Lower lobe of right lung (tissue), 2 donors: ENCODE data around the gene CACNA1E. TPM values are rescaled to one million over a fixed set of nuclear protein-coding genes. Genes with fewer than 3 reads are reported as not detected.

Experiments used
- ATAC-seq, 2 donors: fragments of 200-7000 bp; cut with Tn5 transposase; one replicate each; pipeline ENCODE4 v1.9.1; 2020 to 2022; ENCODE audit warnings: mild to moderate bottlenecking in 2 of 2, moderate library complexity in 2 of 2
- DNase-seq: peaks from one replicate; pipeline ENCODE4 v3.0.0-alpha.2; 2020
- H3K27ac ChIP-seq: fragments of 200-600 bp; one replicate; pipeline ENCODE4 v1.8.0; 2022
- H3K27me3 ChIP-seq: fragments of 200-600 bp; one replicate; pipeline ENCODE4 v1.8.0; 2022; ENCODE audit warnings: low read depth
- H3K36me3 ChIP-seq: fragments of 200-600 bp; one replicate; pipeline ENCODE4 v1.8.0; 2022; ENCODE audit warnings: mild to moderate bottlenecking
- H3K4me1 ChIP-seq: fragments of 200-600 bp; one replicate; pipeline ENCODE4 v1.8.0; 2022
- H3K4me3 ChIP-seq: fragments of 200-600 bp; one replicate; pipeline ENCODE4 v1.8.0; 2022; ENCODE audit warnings: mild to moderate bottlenecking
- H3K9me3 ChIP-seq: fragments of 200-600 bp; one replicate; pipeline ENCODE4 v1.8.0; 2022
- intact Hi-C: fragments of 100-400 bp; cut with DNase I; formaldehyde crosslinking; loops from one replicate; pipeline ENCODE4 v1.11.0; 2022
- total RNA-seq: library from RNA; stranded (reverse); fragmentation: NEBNext Ultra II Directional; extraction: Animal tissue kit (Norgen Biotek cat#: 25700); gene quantifications from one replicate; pipeline ENCODE4 v1.2.1, GENCODE V29; 2021
- TF ChIP-seq, protein P1 (sequence below): fragments of 200-600 bp; IDR thresholded peaks from one replicate; pipeline ENCODE4 v1.8.0; 2022; ENCODE audit warnings: antibody characterized with exemption, mild to moderate bottlenecking
- donor health status: DM: no; HTN: yes; CAD: no; lungs with severe emphysema.

CACNA1E gene
- total RNA-seq, 1 donor from 2014 or later: 0.27 TPM

DNA sequence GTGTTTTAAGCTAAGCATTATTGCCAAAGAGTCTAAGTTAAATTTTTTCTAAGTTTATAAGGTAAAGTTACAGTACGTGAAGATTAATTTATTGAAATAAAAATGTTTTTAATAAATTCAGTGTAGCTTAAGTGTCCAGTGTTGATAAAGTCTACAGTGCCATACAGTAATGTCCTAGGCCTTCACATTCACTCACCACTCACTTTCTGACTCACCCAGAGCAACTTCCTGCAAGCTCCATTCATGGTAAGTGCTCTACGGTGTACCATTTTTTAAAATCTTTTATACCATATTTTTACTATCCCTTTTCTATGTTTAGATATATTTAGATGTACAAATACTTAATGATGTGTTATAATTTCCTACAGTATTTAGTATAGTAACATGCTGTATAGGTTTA, 173.2 kb downstream of the CACNA1E start:
- TF ChIP-seq, protein P1, sequence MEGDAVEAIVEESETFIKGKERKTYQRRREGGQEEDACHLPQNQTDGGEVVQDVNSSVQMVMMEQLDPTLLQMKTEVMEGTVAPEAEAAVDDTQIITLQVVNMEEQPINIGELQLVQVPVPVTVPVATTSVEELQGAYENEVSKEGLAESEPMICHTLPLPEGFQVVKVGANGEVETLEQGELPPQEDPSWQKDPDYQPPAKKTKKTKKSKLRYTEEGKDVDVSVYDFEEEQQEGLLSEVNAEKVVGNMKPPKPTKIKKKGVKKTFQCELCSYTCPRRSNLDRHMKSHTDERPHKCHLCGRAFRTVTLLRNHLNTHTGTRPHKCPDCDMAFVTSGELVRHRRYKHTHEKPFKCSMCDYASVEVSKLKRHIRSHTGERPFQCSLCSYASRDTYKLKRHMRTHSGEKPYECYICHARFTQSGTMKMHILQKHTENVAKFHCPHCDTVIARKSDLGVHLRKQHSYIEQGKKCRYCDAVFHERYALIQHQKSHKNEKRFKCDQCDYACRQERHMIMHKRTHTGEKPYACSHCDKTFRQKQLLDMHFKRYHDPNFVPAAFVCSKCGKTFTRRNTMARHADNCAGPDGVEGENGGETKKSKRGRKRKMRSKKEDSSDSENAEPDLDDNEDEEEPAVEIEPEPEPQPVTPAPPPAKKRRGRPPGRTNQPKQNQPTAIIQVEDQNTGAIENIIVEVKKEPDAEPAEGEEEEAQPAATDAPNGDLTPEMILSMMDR: no peak
- no peak for ATAC-seq
- no peak overlapping the region for H3K4me3 ChIP-seq
- intact Hi-C loops: no loop called here
- no peak overlapping the region for H3K27ac ChIP-seq
- H3K27me3 ChIP-seq: no peaks in the 10 kb centered on the region
- DNase-seq: no peak
- no peaks in the 10 kb centered on the region for H3K36me3 ChIP-seq
- H3K4me1 ChIP-seq: no peaks in the 10 kb centered on the region
- H3K9me3 ChIP-seq: no peaks in the 10 kb centered on the region

DNA sequence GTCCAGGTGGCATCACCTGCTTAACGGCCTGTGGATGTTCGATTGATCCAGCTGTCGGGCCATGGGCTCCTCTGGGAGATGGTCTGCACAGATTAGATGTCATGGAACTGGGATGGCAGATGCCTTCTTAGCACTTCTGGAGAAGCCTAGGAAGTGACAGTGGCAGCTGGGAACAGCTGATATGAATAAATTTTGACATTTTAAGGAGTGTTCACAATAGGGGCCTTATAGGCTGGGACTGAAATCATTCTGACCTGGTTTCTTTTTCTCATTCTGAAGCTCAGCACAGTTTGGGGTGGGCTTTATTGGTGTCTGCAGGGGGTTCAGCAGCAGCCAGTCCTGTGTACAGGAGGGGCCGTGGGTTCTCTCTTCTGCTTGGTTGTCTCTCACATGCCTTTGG, 175.3 kb downstream of the CACNA1E start:
- Histone ChIP-seq H3K36me3 (no peaks in the 10 kb centered on the region), H3K27ac (no peak overlapping the region), H3K4me1 (no peaks in the 10 kb centered on the region), H3K4me3 (no peak overlapping the region), H3K9me3 (no peaks in the 10 kb centered on the region), H3K27me3 (no peaks in the 10 kb centered on the region)
- TF ChIP-seq, protein P1: no peak
- intact Hi-C loops: no loop called here
- no peak for DNase-seq
- no peak for ATAC-seq

DNA sequence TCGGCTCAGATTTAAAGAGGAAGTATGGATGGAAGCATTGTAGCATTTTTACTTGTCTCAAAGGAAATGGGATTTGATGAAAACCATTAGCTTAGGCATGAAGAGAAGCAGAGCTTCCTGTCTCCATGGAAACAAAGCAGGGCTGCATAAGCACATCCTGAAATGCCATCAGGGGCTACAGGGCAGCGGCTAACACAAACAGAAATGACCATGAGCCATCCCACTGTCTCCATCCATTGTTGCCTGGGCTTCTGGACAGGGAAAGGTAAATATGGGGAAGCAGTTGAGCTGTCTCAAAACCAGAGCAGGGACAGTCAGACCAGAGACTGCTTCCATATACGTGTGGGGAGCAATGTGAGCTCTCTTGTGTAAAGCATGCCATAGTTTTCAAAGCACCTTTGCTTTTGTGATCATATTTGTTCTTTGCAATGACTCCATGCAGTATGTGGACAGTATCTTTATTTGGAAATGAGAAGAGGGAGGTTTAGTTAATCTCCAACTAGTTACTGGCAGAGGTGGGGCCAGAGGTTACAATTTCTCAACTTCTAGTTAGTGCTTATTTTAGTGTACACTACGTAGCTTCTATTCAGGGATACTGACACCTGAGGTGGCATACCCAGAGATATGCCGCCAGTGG, 176.1 kb downstream of the CACNA1E start:
- ATAC-seq: no peak
- H3K27ac ChIP-seq: no peak overlapping the region
- DNase-seq: no peak
- TF ChIP-seq, protein P1: no peak
- H3K36me3 ChIP-seq: no peaks in the 10 kb centered on the region
- H3K27me3 ChIP-seq: peaks cover 2% of the 10 kb centered on the region
- no peak overlapping the region for H3K4me3 ChIP-seq
- no peaks in the 10 kb centered on the region for H3K4me1 ChIP-seq
- H3K9me3 ChIP-seq: no peaks in the 10 kb centered on the region
- intact Hi-C loops: no loop called here

DNA sequence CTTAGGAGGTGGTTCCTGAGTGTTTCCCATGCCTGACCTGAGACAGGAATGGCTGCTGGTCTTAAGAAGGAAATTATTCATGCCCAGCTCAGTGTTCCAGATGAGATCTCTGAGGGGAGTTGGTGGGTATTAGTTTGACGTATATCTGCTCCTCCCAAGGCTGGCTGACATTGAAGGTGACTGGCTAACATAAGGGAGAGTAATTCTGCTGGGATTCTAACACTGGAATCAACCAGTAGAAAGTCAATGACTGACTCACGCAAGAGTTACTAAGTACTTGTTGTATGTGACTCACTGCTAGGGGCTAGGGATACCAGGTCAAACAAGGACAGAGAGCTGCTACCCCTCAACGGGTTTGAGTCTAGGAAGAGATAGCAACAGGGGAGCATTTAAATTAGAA, 177.3 kb downstream of the CACNA1E start:
- DNase-seq (no peak), ATAC-seq (no peak)
- Histone ChIP-seq H3K36me3 (no peaks in the 10 kb centered on the region), H3K4me3 (no peak overlapping the region), H3K9me3 (no peaks in the 10 kb centered on the region), H3K4me1 (no peaks in the 10 kb centered on the region), H3K27me3 (peaks cover 3% of the 10 kb centered on the region), H3K27ac (no peak overlapping the region)
- intact Hi-C loops: no loop called here
- TF ChIP-seq, protein P1: no peak

DNA sequence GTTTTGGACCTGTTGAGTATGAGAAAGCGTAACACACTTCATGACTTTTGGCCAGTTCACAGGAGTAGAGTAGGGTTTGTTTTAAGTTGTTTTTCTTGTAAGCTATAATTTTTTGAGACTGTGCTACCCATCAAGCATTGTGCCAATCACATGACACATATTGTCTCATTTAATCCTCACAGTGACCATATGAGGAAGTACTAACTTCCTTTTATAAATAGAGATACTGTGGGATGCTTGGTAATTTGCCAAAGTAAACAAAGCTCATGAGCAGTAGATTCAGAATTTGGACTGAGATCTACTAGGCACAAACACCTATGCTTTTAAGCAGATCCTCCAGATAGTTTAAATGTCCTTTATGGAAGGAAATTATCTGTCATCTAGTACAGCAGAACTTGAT, 178.3 kb downstream of the CACNA1E start:
- peaks cover 3% of the 10 kb centered on the region for H3K27me3 ChIP-seq
- H3K4me1 ChIP-seq: no peaks in the 10 kb centered on the region
- H3K27ac ChIP-seq: no peak overlapping the region
- H3K4me3 ChIP-seq: no peak overlapping the region
- no peaks in the 10 kb centered on the region for H3K36me3 ChIP-seq
- no peaks in the 10 kb centered on the region for H3K9me3 ChIP-seq
- ATAC-seq: no peak
- TF ChIP-seq, protein P1: no peak
- no peak for DNase-seq
- intact Hi-C loops: no loop called here
